MCF 10A (cell line): ENCODE measurements around the gene TFEC. TPM values are rescaled to one million over a fixed set of nuclear protein-coding genes. Genes with fewer than 3 reads are reported as not detected.

Experiments used
- BruUV-seq: library from RNA; stranded (reverse); fragments of 400-500 nt; replicated peaks from 2 replicates; lab custom pipeline; 2021; lab: Mats Ljungman, UMichigan
- CTCF ChIA-PET: fragments of 300-600 bp; sonication (Branson Sonifier 250); formaldehyde crosslinking; extraction: SDS; loops from one replicate; lab custom pipeline; 2021; ENCODE audit warnings: antibody characterized with exemption, inconsistent platforms; lab: Yijun Ruan, JAX
- POLR2A ChIA-PET: fragments of 300-600, 350-650 bp; sonication (Branson Sonifier 250); formaldehyde crosslinking; extraction: SDS; loops from one replicate; lab custom pipeline; 2020; ENCODE audit warnings: antibody characterized with exemption, inconsistent platforms; lab: Yijun Ruan, JAX
- DNase-seq: peaks from one replicate; pipeline ENCODE4 v3.0.0-alpha.2; 2018; ENCODE audit not compliant: unreplicated experiment
- H3K27ac Mint-ChIP-seq: one replicate; pipeline ENCODE4 v1.8.0; 2022; ENCODE audit warnings: mild to moderate bottlenecking, low read depth, mixed read lengths; ENCODE audit not compliant: unreplicated experiment
- H3K27me3 Mint-ChIP-seq: one replicate; pipeline ENCODE4 v1.8.0; 2022; ENCODE audit warnings: mixed read lengths; ENCODE audit not compliant: insufficient read depth, unreplicated experiment
- H3K36me3 Mint-ChIP-seq: one replicate; pipeline ENCODE4 v1.8.0; 2022; ENCODE audit warnings: mild to moderate bottlenecking, moderate library complexity, mixed read lengths; ENCODE audit not compliant: insufficient read depth, unreplicated experiment
- H3K4me1 Mint-ChIP-seq: one replicate; pipeline ENCODE4 v1.8.0; 2022; ENCODE audit warnings: mixed read lengths; ENCODE audit not compliant: insufficient read depth, unreplicated experiment
- H3K4me3 Mint-ChIP-seq: one replicate; pipeline ENCODE4 v1.8.0; 2022; ENCODE audit warnings: mild to moderate bottlenecking, moderate library complexity, mixed read lengths; ENCODE audit not compliant: unreplicated experiment
- H3K9me3 Mint-ChIP-seq: one replicate; pipeline ENCODE4 v1.8.0; 2022; ENCODE audit warnings: mixed read lengths; ENCODE audit not compliant: unreplicated experiment
- intact Hi-C: fragments of 100-400 bp; cut with micrococcal nuclease; formaldehyde crosslinking; loops from 2 replicates; pipeline ENCODE4 v1.14.1; 2022
- total RNA-seq: library from RNA; stranded (reverse); gene quantifications from 2 replicates; pipeline ENCODE4 v1.2.3, GENCODE V29; 2022
- TF ChIP-seq, protein P1 (sequence below): fragments of 200-600 bp; IDR thresholded peaks from one replicate; pipeline ENCODE4 v1.8.0; 2022; ENCODE audit warnings: antibody characterized with exemption, mild to moderate bottlenecking; ENCODE audit not compliant: unreplicated experiment

TFEC gene
- total RNA-seq, 1 experiment from 2014 or later, result not detected

DNA sequence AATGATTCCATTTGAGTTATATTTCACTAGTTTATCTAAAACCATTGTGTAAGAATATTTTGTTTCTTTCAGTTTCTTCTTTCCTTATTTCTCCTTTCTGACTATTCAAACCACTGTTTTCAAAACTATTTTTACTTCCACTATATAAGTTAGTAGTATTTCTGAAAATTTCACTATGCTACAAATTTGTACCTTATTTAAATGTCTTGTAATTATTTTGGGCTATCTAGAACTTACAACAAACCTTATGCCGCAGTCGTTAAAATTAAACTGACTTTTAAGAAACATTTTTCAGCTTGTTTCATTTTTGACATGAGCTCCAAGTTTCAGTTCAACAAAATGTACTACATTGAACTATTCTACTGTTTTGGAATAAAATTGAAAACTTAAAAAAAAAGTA lies 1.8 kb downstream of the TFEC start:
- Mint-ChIP-seq H3K36me3 (no peaks in the 10 kb centered on the region), H3K4me3 (no peak overlapping the region), H3K27ac (no peak overlapping the region), H3K27me3 (peaks cover 61% of the 10 kb centered on the region), H3K9me3 (no peaks in the 10 kb centered on the region), H3K4me1 (no peaks in the 10 kb centered on the region)
- intact Hi-C loops, result no loop called here
- ChIA-PET CTCF (interaction anchor here (0.7 kb wide), 1 partner anchor 1319 kb away, joined by 3 read pairs; no protein-coding TSS in a partner anchor), POLR2A (no interaction called here)
- DNase-seq, result no peak
- BruUV-seq, result no TSS peak
- TF ChIP-seq, protein P1, sequence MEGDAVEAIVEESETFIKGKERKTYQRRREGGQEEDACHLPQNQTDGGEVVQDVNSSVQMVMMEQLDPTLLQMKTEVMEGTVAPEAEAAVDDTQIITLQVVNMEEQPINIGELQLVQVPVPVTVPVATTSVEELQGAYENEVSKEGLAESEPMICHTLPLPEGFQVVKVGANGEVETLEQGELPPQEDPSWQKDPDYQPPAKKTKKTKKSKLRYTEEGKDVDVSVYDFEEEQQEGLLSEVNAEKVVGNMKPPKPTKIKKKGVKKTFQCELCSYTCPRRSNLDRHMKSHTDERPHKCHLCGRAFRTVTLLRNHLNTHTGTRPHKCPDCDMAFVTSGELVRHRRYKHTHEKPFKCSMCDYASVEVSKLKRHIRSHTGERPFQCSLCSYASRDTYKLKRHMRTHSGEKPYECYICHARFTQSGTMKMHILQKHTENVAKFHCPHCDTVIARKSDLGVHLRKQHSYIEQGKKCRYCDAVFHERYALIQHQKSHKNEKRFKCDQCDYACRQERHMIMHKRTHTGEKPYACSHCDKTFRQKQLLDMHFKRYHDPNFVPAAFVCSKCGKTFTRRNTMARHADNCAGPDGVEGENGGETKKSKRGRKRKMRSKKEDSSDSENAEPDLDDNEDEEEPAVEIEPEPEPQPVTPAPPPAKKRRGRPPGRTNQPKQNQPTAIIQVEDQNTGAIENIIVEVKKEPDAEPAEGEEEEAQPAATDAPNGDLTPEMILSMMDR, result no peak

DNA sequence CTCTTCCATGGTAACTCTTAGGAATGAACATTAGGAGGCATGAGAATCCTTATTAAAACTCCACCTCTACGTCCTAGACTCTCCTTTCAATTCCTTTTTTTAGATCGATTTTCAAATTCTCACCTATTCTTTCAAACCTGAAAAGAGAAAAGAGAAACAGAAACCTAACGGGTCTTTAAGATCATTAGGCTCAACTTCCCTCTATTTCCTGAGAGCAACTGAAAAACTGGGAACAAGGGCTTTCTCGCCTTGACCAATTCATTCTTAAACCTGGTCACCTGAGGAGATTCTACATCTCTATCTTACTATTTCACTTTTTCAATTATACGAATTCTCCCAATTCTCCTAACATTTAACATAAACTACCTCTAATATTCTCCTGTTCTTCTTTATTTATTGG lies 2.8 kb downstream of the TFEC start:
- H3K4me1 Mint-ChIP-seq, result no peaks in the 10 kb centered on the region
- BruUV-seq, result no TSS peak
- TF ChIP-seq, protein P1, result no peak
- no peaks in the 10 kb centered on the region for H3K9me3 Mint-ChIP-seq
- H3K4me3 Mint-ChIP-seq, result no peak overlapping the region
- H3K27me3 Mint-ChIP-seq, result peaks cover 70% of the 10 kb centered on the region
- H3K36me3 Mint-ChIP-seq, result no peaks in the 10 kb centered on the region
- no peak overlapping the region for H3K27ac Mint-ChIP-seq
- no peak for DNase-seq
- intact Hi-C loops, result no loop called here
- ChIA-PET POLR2A (no interaction called here), CTCF (no interaction called here)

DNA sequence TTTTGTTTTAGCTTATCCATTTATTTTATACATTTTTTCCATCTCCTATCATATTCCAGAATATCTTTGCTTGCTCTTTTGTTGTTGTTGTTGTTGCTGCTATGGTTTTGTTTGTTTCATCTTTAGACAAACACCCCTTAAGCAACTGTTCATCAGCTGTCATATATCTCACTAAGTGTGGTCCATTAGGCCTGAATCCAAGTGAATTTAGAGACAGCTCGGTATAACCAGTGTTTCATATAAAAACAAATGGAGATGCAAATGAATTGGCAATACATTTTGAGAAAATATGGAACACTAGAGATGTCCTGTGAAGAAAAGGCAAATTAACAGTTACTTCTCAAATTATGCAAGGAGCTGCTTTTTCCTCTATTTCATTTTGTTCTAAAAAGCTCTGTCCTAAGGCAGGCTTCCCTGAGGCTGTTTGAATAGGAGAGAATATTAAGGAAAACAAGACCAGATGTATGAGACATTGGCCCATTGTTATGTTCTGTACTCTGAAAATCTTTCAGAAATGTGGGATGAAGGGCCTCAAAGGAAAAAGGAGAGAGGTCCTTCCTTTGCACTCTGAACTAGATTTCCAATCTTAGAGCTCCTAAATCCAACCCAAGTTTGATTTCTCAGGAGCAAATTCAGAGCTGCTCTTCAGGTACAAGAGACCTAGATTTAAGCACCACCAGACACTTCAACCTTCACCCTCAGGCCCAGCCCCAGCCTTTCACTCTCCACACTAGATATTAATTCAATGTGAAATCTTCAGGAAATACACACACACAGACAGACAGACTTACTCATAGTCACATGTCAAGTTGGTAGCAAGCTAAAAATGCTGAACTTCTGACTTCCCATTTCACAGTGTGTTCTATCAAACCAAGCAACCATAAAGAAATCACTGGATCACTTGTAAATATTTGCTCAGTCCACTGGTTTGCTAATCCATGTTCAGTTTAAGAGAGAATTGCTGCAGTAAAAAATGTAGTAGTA lies 5.4 kb downstream of the TFEC start:
- CTCF ChIA-PET, result no interaction called here
- H3K27ac Mint-ChIP-seq, result no peak overlapping the region
- no TSS peak for BruUV-seq
- POLR2A ChIA-PET, result no interaction called here
- H3K4me1 Mint-ChIP-seq, result no peaks in the 10 kb centered on the region
- H3K27me3 Mint-ChIP-seq, result peaks cover 77% of the 10 kb centered on the region
- TF ChIP-seq, protein P1, result no peak
- no peaks in the 10 kb centered on the region for H3K36me3 Mint-ChIP-seq
- no peaks in the 10 kb centered on the region for H3K9me3 Mint-ChIP-seq
- DNase-seq, result no peak
- H3K4me3 Mint-ChIP-seq, result no peak overlapping the region
- intact Hi-C loops, result no loop called here

DNA sequence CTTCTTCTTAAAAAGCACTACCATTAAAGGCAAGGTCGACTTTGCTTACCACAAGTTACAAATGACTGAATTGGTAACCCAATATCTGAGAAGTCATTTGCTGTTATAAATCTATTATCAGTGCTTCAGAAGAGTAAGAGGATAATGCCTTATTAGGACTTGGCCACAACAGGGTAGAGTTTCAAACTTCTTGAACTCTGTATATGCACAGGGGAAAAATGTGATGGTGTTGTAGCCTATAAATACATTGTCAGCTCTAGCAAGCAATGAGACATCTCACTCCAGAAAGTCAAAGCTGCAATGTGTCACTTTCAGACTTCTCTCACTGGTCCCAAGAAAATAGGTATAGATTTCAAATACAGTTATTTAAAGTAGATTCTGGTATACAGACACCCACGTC lies 9.3 kb downstream of the TFEC start:
- Mint-ChIP-seq H3K27me3 (peaks cover 50% of the 10 kb centered on the region), H3K36me3 (no peaks in the 10 kb centered on the region), H3K4me3 (no peak overlapping the region), H3K27ac (no peak overlapping the region), H3K4me1 (no peaks in the 10 kb centered on the region), H3K9me3 (no peaks in the 10 kb centered on the region)
- CTCF ChIA-PET, result no interaction called here
- intact Hi-C loops, result no loop called here
- POLR2A ChIA-PET, result no interaction called here
- no TSS peak for BruUV-seq
- no peak for DNase-seq
- TF ChIP-seq, protein P1, result no peak
